Calu3 (cell line): ENCODE results near the gene PROS1. TPM values are rescaled to one million over a fixed set of nuclear protein-coding genes. Genes with fewer than 3 reads are reported as not detected.
"Not testable (repeated sequence)": the region's sequence is repeated elsewhere in the genome, so short reads cannot be mapped to it uniquely, and the experiment has no call there.

Experiments used
- BruUV-seq: library from RNA; stranded (reverse); fragments of 400-500 nt; replicated peaks from 2 replicates; lab custom pipeline; 2021; lab: Mats Ljungman, UMichigan
- CTCF ChIA-PET: fragments of 300-600 bp; sonication (Branson Sonifier 250); formaldehyde crosslinking; loops from one replicate; lab custom pipeline; 2022; ENCODE audit warnings: antibody characterized with exemption; lab: Charles Lee
- DNase-seq: peaks from one replicate; pipeline ENCODE4 v3.0.0; 2022
- H3K27ac Mint-ChIP-seq: one replicate; pipeline ENCODE4 v1.8.0; 2022; ENCODE audit warnings: mixed read lengths; ENCODE audit not compliant: unreplicated experiment
- H3K27me3 Mint-ChIP-seq: one replicate; pipeline ENCODE4 v1.8.0; 2022; ENCODE audit warnings: mixed read lengths; ENCODE audit not compliant: unreplicated experiment
- H3K36me3 Mint-ChIP-seq: one replicate; pipeline ENCODE4 v1.8.0; 2022; ENCODE audit warnings: mild to moderate bottlenecking, moderate library complexity, mixed read lengths; ENCODE audit not compliant: insufficient read depth, unreplicated experiment
- H3K4me1 Mint-ChIP-seq: one replicate; pipeline ENCODE4 v1.8.0; 2022; ENCODE audit warnings: mild to moderate bottlenecking, low read depth, mixed read lengths; ENCODE audit not compliant: unreplicated experiment
- H3K4me3 Mint-ChIP-seq: one replicate; pipeline ENCODE4 v1.8.0; 2022; ENCODE audit warnings: mild to moderate bottlenecking, low read depth, moderate library complexity, mixed read lengths; ENCODE audit not compliant: unreplicated experiment
- H3K9me3 Mint-ChIP-seq: one replicate; pipeline ENCODE4 v1.8.0; 2022; ENCODE audit warnings: low read depth, mixed read lengths; ENCODE audit not compliant: unreplicated experiment
- intact Hi-C: fragments of 100-400 bp; cut with micrococcal nuclease; formaldehyde crosslinking; loops from one replicate; pipeline ENCODE4 v1.10.0; 2022; ENCODE audit not compliant: unreplicated experiment
- total RNA-seq: library from RNA; stranded (reverse); gene quantifications from 2 replicates; pipeline ENCODE4 v1.2.3, GENCODE V29; 2022
- TF ChIP-seq, protein P1 (sequence below): fragments of 200-600 bp; IDR thresholded peaks from one replicate; pipeline ENCODE4 v1.8.0; 2022; ENCODE audit warnings: antibody characterized with exemption; ENCODE audit not compliant: unreplicated experiment

PROS1 gene
- total RNA-seq, 1 experiment from 2014 or later: 2.6 TPM

DNA sequence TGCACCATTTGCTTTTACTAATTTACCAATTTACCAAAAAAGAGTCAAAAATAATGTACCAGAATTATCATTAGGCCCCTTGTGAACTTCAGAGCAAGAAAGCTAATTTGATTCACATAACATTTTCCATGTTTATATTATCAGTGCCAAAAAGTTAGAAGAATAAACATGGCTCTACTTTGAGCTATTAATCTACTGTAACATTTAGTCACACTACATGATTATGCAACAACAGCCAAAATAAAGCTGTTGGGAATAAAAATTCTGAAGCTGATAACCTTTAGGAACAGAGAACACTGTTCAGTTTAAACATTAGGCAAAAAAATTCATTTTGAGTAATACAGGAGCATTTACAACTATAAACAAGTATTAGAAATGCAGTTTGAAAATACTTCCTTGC, 63.6 kb downstream of the PROS1 start:
- Mint-ChIP-seq H3K36me3 (no peaks in the 10 kb centered on the region), H3K9me3 (peaks cover 5% of the 10 kb centered on the region), H3K4me1 (no peaks in the 10 kb centered on the region), H3K27ac (no peak overlapping the region), H3K27me3 (no peaks in the 10 kb centered on the region), H3K4me3 (no peak overlapping the region)
- CTCF ChIA-PET: no interaction called here
- TF ChIP-seq, protein P1, sequence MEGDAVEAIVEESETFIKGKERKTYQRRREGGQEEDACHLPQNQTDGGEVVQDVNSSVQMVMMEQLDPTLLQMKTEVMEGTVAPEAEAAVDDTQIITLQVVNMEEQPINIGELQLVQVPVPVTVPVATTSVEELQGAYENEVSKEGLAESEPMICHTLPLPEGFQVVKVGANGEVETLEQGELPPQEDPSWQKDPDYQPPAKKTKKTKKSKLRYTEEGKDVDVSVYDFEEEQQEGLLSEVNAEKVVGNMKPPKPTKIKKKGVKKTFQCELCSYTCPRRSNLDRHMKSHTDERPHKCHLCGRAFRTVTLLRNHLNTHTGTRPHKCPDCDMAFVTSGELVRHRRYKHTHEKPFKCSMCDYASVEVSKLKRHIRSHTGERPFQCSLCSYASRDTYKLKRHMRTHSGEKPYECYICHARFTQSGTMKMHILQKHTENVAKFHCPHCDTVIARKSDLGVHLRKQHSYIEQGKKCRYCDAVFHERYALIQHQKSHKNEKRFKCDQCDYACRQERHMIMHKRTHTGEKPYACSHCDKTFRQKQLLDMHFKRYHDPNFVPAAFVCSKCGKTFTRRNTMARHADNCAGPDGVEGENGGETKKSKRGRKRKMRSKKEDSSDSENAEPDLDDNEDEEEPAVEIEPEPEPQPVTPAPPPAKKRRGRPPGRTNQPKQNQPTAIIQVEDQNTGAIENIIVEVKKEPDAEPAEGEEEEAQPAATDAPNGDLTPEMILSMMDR: no peak
- no peak for DNase-seq
- no TSS peak for BruUV-seq
- intact Hi-C loops: no loop called here

DNA sequence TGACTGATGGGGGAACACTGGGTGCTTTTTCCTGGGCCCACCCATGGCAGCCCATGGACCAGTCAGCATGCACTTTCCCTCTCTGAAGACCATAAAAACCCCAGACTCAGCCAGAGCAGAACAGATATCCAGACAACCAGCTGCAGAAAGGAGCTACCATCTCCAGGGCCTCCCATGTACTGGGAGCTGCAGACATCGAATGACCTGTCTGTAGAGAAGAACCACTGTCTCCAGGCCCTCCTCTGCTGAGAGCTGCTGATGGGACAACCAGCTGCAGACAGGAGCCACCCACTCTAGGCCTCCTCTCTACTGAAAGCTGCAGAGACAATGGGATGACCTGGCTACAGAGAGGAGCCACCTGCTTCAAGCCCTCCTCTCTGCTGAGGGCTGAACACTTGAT, 66.6 kb downstream of the PROS1 start:
- BruUV-seq: no TSS peak
- CTCF ChIA-PET: no interaction called here
- Mint-ChIP-seq H3K4me3 (no peak overlapping the region), H3K4me1 (no peaks in the 10 kb centered on the region), H3K27ac (no peak overlapping the region), H3K36me3 (no peaks in the 10 kb centered on the region), H3K9me3 (peaks cover 5% of the 10 kb centered on the region), H3K27me3 (no peaks in the 10 kb centered on the region)
- intact Hi-C loops: no loop called here
- TF ChIP-seq, protein P1: no peak
- no peak for DNase-seq

DNA sequence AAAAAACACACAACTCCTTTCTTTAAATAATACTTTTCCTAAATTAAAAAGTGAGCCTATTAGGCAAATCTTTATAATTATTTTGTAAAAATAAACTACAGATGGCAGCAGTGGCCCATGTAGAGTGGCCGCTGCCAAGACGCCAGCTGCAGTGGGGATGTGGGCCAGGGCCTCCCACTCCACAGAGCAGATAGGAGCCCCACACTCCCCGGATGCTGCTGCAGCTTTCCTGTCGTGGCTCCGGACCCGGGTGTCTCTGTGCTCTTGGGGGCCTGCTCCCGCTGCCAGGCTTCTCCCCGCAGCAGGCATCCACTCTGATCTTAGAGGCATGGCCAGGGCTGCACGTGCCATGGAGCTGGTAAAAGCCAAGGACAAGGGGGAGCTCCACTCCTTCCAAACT, 67.5 kb downstream of the PROS1 start:
- H3K4me1 Mint-ChIP-seq: no peaks in the 10 kb centered on the region
- H3K36me3 Mint-ChIP-seq: no peaks in the 10 kb centered on the region
- CTCF ChIA-PET: no interaction called here
- H3K27me3 Mint-ChIP-seq: no peaks in the 10 kb centered on the region
- no TSS peak for BruUV-seq
- DNase-seq: no peak
- peaks cover 5% of the 10 kb centered on the region for H3K9me3 Mint-ChIP-seq
- no peak overlapping the region for H3K4me3 Mint-ChIP-seq
- H3K27ac Mint-ChIP-seq: no peak overlapping the region
- intact Hi-C loops: no loop called here
- TF ChIP-seq, protein P1: no peak

DNA sequence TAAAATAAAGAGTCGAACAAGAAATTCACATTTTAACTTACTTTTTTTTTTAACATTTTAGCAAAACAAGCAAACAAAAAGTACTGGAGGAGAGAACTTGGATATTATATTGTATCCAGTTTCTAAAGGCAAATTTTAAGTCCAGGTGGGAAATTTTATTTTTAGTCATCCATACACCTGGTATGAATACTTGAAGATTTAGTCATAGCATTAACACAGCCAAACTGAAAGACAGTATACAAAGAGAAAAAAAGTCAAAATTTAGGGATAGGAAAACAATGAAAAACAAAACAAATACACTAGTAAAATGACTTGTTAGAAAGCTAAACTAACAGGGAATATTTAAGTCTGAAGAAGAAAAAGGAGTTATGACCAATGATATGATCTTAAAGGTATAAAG, 69.1 kb downstream of the PROS1 start:
- H3K9me3 Mint-ChIP-seq: peaks cover 5% of the 10 kb centered on the region
- no peak overlapping the region for H3K27ac Mint-ChIP-seq
- H3K27me3 Mint-ChIP-seq: no peaks in the 10 kb centered on the region
- TF ChIP-seq, protein P1: no peak
- intact Hi-C loops: no loop called here
- CTCF ChIA-PET: no interaction called here
- DNase-seq: no peak
- H3K4me3 Mint-ChIP-seq: no peak overlapping the region
- no peaks in the 10 kb centered on the region for H3K4me1 Mint-ChIP-seq
- BruUV-seq: no TSS peak
- no peaks in the 10 kb centered on the region for H3K36me3 Mint-ChIP-seq

- DNase-seq, BruUV-seq, H3K9me3 Mint-ChIP-seq, CTCF ChIA-PET, H3K4me3 Mint-ChIP-seq, intact Hi-C loops, H3K4me1 Mint-ChIP-seq, H3K36me3 Mint-ChIP-seq, H3K27ac Mint-ChIP-seq, H3K27me3 Mint-ChIP-seq: not testable (repeated sequence)
Measured at GRCh38 chr3:93878250-93879017, 95.3 kb downstream of the PROS1 start.

- CTCF ChIA-PET, DNase-seq, H3K36me3 Mint-ChIP-seq, H3K27me3 Mint-ChIP-seq, BruUV-seq, H3K9me3 Mint-ChIP-seq, intact Hi-C loops, H3K4me1 Mint-ChIP-seq, H3K27ac Mint-ChIP-seq, H3K4me3 Mint-ChIP-seq: not testable (repeated sequence)
Measured at GRCh38 chr3:93877427-93877826, 96.3 kb downstream of the PROS1 start.

DNA sequence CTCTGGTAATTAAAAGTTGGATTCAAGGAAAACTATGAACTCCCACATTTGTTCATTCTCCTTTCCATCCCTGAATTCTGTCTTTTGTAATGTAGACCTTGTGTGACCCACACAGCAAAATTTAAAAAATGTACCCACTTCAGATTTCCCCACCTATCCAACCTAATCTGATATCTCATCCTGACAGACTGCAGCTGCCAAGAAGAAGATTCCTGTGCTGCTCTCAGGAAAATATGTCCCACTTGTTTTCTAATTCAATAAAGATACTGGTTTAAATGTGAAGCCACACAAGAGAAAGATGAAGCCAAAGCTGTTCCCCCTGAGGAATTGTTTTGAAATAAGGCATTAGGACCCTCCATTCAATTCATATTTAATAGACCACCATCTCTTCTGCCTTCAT, 100.3 kb downstream of the PROS1 start:
- H3K36me3 Mint-ChIP-seq, BruUV-seq, H3K4me1 Mint-ChIP-seq, H3K27ac Mint-ChIP-seq, H3K4me3 Mint-ChIP-seq, H3K27me3 Mint-ChIP-seq, CTCF ChIA-PET, DNase-seq, H3K9me3 Mint-ChIP-seq, intact Hi-C loops: not testable (repeated sequence)
